GM06990 (cell line): ENCODE results near the gene DES.

Experiments used
- DNase-seq: peaks from one replicate; pipeline ENCODE4 v3.0.0-alpha.2; 2011; ENCODE audit not compliant: insufficient read length; ENCODE audit errors: extremely low read depth
- H3K27me3 ChIP-seq: replicated peaks from 2 replicates; pipeline ENCODE4 v1.6.0; 2011; ENCODE audit warnings: low read length; ENCODE audit not compliant: control insufficient read depth, insufficient read depth
- H3K36me3 ChIP-seq: 2 replicates; pipeline ENCODE4 v1.5.1; 2011; ENCODE audit warnings: low read length; ENCODE audit not compliant: control insufficient read depth, insufficient read depth
- H3K4me3 ChIP-seq: replicated peaks from 2 replicates; pipeline ENCODE4 v1.5.1; 2011; ENCODE audit warnings: low read depth, mild to moderate bottlenecking, control low read depth, low read length
- CTCF ChIP-seq: IDR thresholded peaks from 2 replicates; pipeline ENCODE4 v1.5.1; 2011; ENCODE audit warnings: low read length, control low read depth, mild to moderate bottlenecking, inconsistent platforms; ENCODE audit not compliant: insufficient read depth, poor library complexity, severe bottlenecking

DES gene

GRCh38 chr2:219410390-219410789, 7.8 kb upstream of the DES start:
- no peak overlapping the region for H3K4me3 ChIP-seq
- TF ChIP-seq CTCF = no peak
- no peaks in the 10 kb centered on the region; the same call in 1 of the 2 replicates for H3K27me3 ChIP-seq
- no peaks in the 10 kb centered on the region for H3K36me3 ChIP-seq
- DNase-seq = no peak

GRCh38 chr2:219414857-219415256, 3.3 kb upstream of the DES start:
- Histone ChIP-seq H3K27me3 (no peaks in the 10 kb centered on the region), H3K36me3 (no peaks in the 10 kb centered on the region), H3K4me3 (no peak overlapping the region)
- TF ChIP-seq CTCF = no peak
- DNase-seq = no peak

GRCh38 chr2:219415580-219416234, 2.5 kb upstream of the DES start:
- H3K27me3 ChIP-seq = no peaks in the 10 kb centered on the region
- H3K36me3 ChIP-seq = no peaks in the 10 kb centered on the region
- DNase-seq = no peak
- no peak for TF ChIP-seq CTCF
- no peak overlapping the region for H3K4me3 ChIP-seq

- H3K27me3 ChIP-seq = no peaks in the 10 kb centered on the region
- DNase-seq = no peak
- no peak for TF ChIP-seq CTCF
- no peaks in the 10 kb centered on the region for H3K36me3 ChIP-seq
- no peak overlapping the region for H3K4me3 ChIP-seq
Observed at GRCh38 chr2:219416235-219416602, 2.0 kb upstream of the DES start.

GRCh38 chr2:219416938-219417337, 1.2 kb upstream of the DES start:
- Histone ChIP-seq H3K36me3 (no peaks in the 10 kb centered on the region), H3K4me3 (no peak overlapping the region), H3K27me3 (no peaks in the 10 kb centered on the region)
- TF ChIP-seq CTCF = no peak
- DNase-seq = no peak

- H3K36me3 ChIP-seq = no peaks in the 10 kb centered on the region
- DNase-seq = no peak
- TF ChIP-seq CTCF = no peak
Observed at GRCh38 chr2:219417374-219417773, 803 bp upstream of the DES start.

More at GRCh38 chr2:219417374-219417773, 803 bp upstream of the DES start:
- Histone ChIP-seq H3K27me3 (no peaks in the 10 kb centered on the region), H3K4me3 (no peak overlapping the region)
